Common myeloid progenitor, CD34-positive (primary cell): ENCODE results near the gene ZBTB2.
"Not testable (repeated sequence)": the region's sequence is repeated elsewhere in the genome, so short reads cannot be mapped to it uniquely, and the experiment has no call there.

ENCODE experiments used
- CTCF ChIA-PET: fragments of 350-600 bp; sonication (Branson Sonifier 250); formaldehyde crosslinking; loops from one replicate; lab custom pipeline; 2021; ENCODE audit warnings: antibody characterized with exemption; lab: Charles Lee
- POLR2A ChIA-PET: fragments of 350-600 bp; sonication (Branson Sonifier 250); formaldehyde crosslinking; loops from one replicate; lab custom pipeline; 2021; ENCODE audit warnings: antibody characterized with exemption; lab: Charles Lee
- DNase-seq, 3 donors: peaks; one replicate each; pipeline versions ENCODE4 v3.0.0 to v3.0.0-alpha.2; 2013
- H3K27ac ChIP-seq, 2 experiments: 1 replicate in 1 of 2; 2 replicates in 1 of 2; pipeline ENCODE4 v1.7.0; 2013; ENCODE audit warnings: inconsistent platforms in 2 of 2, low read length in 2 of 2, mild to moderate bottlenecking in 2 of 2, low read depth in 1 of 2, moderate library complexity in 1 of 2; ENCODE audit not compliant: severe bottlenecking in 2 of 2, insufficient read depth in 1 of 2, poor library complexity in 1 of 2
- H3K27me3 ChIP-seq, 5 experiments: replicated peaks in 2 of 5; 1 replicate in 3 of 5; 2 replicates in 2 of 5; pipeline versions ENCODE4 v1.6.1 to v1.7.0; 2013; ENCODE audit warnings: low read length in 4 of 5, mild to moderate bottlenecking in 2 of 5, moderate library complexity in 2 of 5, inconsistent platforms in 1 of 5; ENCODE audit not compliant: insufficient read depth in 5 of 5, control insufficient read depth in 4 of 5
- H3K36me3 ChIP-seq, 4 experiments: 1 replicate in 2 of 4; 2 replicates in 2 of 4; pipeline versions ENCODE4 v1.6.1 to v1.7.0; 2013; ENCODE audit warnings: low read length in 3 of 4, control low read depth in 1 of 4, mild to moderate bottlenecking in 1 of 4; ENCODE audit not compliant: control insufficient read depth in 4 of 4, insufficient read depth in 4 of 4
- H3K4me1 ChIP-seq, 4 experiments: 1 replicate in 3 of 4; 2 replicates in 1 of 4; pipeline versions ENCODE4 v1.6.1 to v1.7.1; 2013; ENCODE audit warnings: low read length in 3 of 4, mild to moderate bottlenecking in 3 of 4, control low read depth in 1 of 4, inconsistent platforms in 1 of 4, moderate library complexity in 1 of 4; ENCODE audit not compliant: control insufficient read depth in 4 of 4, insufficient read depth in 4 of 4; ENCODE audit errors: control extremely low read depth in 1 of 4
- H3K4me3 ChIP-seq, 7 experiments: 1 replicate in 4 of 7; 2 replicates in 3 of 7; pipeline versions ENCODE4 v1.5.1 to v1.7.0; 2013; ENCODE audit warnings: mild to moderate bottlenecking in 7 of 7, low read length in 6 of 7, moderate library complexity in 6 of 7, inconsistent platforms in 2 of 7, low read depth in 2 of 7, control low read depth in 1 of 7; ENCODE audit not compliant: insufficient read depth in 4 of 7, control insufficient read depth in 1 of 7; ENCODE audit errors: extremely low read depth in 1 of 7
- H3K9me3 ChIP-seq, 5 experiments: 1 replicate in 4 of 5; 2 replicates in 1 of 5; pipeline versions ENCODE4 v1.6.1 to v1.7.1; 2013; ENCODE audit warnings: low read length in 4 of 5, mild to moderate bottlenecking in 2 of 5, inconsistent platforms in 1 of 5, low read depth in 1 of 5, moderate library complexity in 1 of 5; ENCODE audit not compliant: control insufficient read depth in 4 of 5, insufficient read depth in 2 of 5; ENCODE audit errors: control extremely low read depth in 1 of 5
- WGBS: methylation state at CpG from one replicate; pipeline ENCODE4 v1.1.5; 2013; ENCODE audit not compliant: insufficient coverage; 5-methylcytosine and 5-hydroxymethylcytosine counted together

Gene ZBTB2

GRCh38 chr6:151358475-151358874 lies 32.9 kb downstream of the ZBTB2 start:
- Histone ChIP-seq H3K4me1 (peaks cover 0 to 3% (median 3%) of the 10 kb centered on the region in 4 experiments), H3K27me3 (no peaks in the 10 kb centered on the region), H3K36me3 (peaks cover 3 to 13% (median 7%) of the 10 kb centered on the region in 4 experiments), H3K4me3 (no peak overlapping the region), H3K27ac (no peak overlapping the region), H3K9me3 (no peaks in the 10 kb centered on the region)
- ChIA-PET POLR2A (interaction anchor here (0.6 kb wide), 1 partner anchor 37 kb away, joined by 3 read pairs; no protein-coding TSS in a partner anchor), CTCF (interaction anchor here (1.3 to 1.5 kb wide), 4 partner anchors 9 to 48 kb away, joined by 3 to 6 read pairs (median 4); no protein-coding TSS in a partner anchor)
- no peak for DNase-seq
- WGBS, result no CpG with 5 or more reads among the region's 3 CpGs

DNA sequence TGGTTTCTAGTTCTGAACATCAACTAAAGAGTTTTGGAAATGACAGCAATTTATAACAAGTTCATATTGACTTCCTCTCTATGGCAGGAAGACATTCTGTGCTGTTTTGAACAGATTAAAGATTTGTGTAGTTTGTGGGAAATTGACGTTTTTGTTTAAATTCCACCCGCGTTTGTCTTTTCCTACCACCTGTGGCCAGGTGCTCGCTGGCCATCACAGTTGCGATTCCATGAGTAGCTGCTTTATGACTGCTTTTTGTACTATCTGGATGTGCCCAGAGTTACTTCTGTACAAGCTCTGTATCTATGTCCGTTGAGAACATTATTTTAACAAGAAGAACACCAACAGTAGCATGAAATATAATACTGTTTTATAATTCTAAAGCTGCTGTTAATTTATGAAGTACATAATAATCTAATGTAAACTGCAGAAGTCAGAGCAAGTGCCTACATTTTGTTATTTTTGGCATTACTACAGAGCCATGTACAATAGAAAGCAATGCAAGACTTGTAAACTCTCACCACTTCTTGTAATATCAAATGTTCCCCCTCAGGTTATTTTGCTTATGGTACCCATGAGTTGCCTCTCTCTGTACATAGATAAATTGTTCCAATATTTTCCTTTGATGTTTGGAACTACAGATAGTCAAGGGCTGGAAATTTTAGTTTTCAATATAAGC lies 33.5 kb downstream of the ZBTB2 start:
- Histone ChIP-seq H3K4me1 (peaks cover 0 to 3% (median 3%) of the 10 kb centered on the region in 4 experiments), H3K9me3 (no peaks in the 10 kb centered on the region), H3K36me3 (peaks cover 2 to 12% (median 7%) of the 10 kb centered on the region in 4 experiments), H3K27ac (no peak overlapping the region), H3K27me3 (peaks cover 0 to 2% (median 0%) of the 10 kb centered on the region in 5 experiments), H3K4me3 (peak overlapping the region in 1 of 7 experiments; percentile 50)
- WGBS, result 0% methylated on average over 4 of the region's 6 CpGs
- CTCF ChIA-PET, result interaction anchor here (0.7 to 1.5 kb wide), 6 partner anchors 8 to 344 kb away, joined by 3 to 6 read pairs (median 4); no protein-coding TSS in a partner anchor
- peak in 2 of 3 donors; percentile 13 to 46 for DNase-seq
- POLR2A ChIA-PET, result no interaction called here

DNA sequence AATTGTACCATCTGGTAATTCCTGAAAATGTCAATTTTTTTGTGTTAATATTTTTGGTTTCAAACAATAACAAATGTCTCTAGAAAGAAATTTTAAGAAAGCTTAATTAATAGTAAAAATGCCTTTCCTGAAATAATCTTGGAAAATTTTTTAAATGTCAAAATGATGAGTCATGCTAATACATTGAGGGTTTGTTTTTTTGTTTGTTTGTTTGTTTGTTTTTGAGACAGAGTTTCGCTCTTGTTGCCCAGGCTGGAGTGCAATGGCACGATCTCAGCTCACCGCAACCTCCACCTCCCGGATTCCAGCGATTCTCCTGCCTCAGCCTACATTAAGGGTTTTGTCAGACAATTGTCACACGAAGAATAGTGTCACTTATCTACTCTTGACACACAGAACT lies 34.4 kb downstream of the ZBTB2 start:
- H3K4me1 ChIP-seq, H3K27ac ChIP-seq, DNase-seq, H3K9me3 ChIP-seq, POLR2A ChIA-PET, H3K36me3 ChIP-seq, H3K27me3 ChIP-seq, CTCF ChIA-PET, H3K4me3 ChIP-seq: not testable (repeated sequence)
- WGBS, result 98% methylated on average over 4 of the region's 6 CpGs

- Histone ChIP-seq H3K27me3 (peaks cover 0 to 5% (median 2%) of the 10 kb centered on the region in 5 experiments), H3K9me3 (no peaks in the 10 kb centered on the region), H3K27ac (no peak overlapping the region), H3K4me1 (peaks cover 0 to 3% (median 3%) of the 10 kb centered on the region in 4 experiments), H3K4me3 (no peak overlapping the region), H3K36me3 (no peaks in the 10 kb centered on the region)
- ChIA-PET CTCF (no interaction called here), POLR2A (no interaction called here)
- 95% methylated on average over 6 of the region's 10 CpGs for WGBS
- no peak for DNase-seq
Measured at GRCh38 chr6:151353795-151354194, 37.6 kb downstream of the ZBTB2 start.

GRCh38 chr6:151352410-151353396 lies 38.7 kb downstream of the ZBTB2 start:
- Histone ChIP-seq H3K27ac (no peak overlapping the region), H3K4me1 (peaks cover 0 to 1% (median under 1%) of the 10 kb centered on the region in 4 experiments), H3K36me3 (no peaks in the 10 kb centered on the region), H3K4me3 (no peak overlapping the region), H3K9me3 (no peaks in the 10 kb centered on the region), H3K27me3 (peaks cover 0 to 5% (median 2%) of the 10 kb centered on the region in 5 experiments)
- 81% methylated on average over 17 of the region's 19 CpGs for WGBS
- ChIA-PET POLR2A (no interaction called here), CTCF (interaction anchor here (0.8 to 1.0 kb wide), 2 partner anchors 10 to 14 kb away, joined by 3 to 4 read pairs; no protein-coding TSS in a partner anchor)
- no peak for DNase-seq

GRCh38 chr6:151351731-151352130 lies 39.6 kb downstream of the ZBTB2 start:
- WGBS, result 94% methylated on average over 7 of the region's 7 CpGs
- POLR2A ChIA-PET, result no interaction called here
- Histone ChIP-seq H3K27me3 (peaks cover 0 to 5% (median 2%) of the 10 kb centered on the region in 5 experiments), H3K36me3 (no peaks in the 10 kb centered on the region), H3K4me1 (no peaks in the 10 kb centered on the region), H3K27ac (no peak overlapping the region), H3K4me3 (no peak overlapping the region), H3K9me3 (no peaks in the 10 kb centered on the region)
- no peak for DNase-seq
- CTCF ChIA-PET, result no interaction called here
